ENCODE measurements around the gene ARF1.
A peak's percentile ranks its signal among the peaks of the same experiment; 100 is the strongest.

Gene ARF1

DNA sequence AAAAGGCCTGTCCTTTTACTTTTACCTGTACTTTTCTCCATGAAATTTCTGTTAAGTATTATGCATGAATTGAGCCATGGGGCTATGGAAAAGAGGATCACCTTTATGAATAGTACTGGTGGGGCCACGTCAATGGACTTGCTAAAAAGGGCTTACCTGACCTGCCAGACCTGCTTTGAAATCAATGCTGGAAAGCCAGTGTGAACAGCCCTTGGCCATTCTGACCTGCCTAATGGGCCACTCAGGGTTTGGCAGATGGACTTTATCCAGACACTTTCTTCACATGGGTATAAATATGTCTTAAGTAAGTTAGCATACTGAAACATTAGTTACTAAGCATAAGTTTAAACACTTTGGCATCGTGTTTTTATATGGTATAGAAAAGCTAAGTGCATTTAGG, 49.3 kb downstream of the ARF1 start:
- DNase-seq = no peak

DNA sequence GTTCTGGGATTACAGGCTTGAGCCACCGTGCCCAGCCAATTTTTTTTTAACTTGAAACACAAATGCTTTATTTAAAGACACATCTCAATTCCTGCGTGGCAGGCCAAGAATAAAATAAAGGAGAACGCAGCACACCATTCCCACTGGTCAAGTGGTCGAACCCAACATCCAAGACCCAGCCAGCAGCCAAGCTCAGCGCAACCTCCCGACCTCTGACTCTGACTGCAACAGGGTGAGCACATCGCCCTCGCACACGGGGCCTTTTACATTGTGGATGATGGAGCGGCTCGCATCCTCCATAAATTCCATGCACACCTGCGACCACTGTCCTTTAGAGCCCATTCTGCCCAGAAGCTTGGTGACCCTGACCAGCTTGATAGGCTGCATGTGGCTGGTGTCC, 52.1 kb downstream of the ARF1 start:
- DNase-seq = no peak

DNA sequence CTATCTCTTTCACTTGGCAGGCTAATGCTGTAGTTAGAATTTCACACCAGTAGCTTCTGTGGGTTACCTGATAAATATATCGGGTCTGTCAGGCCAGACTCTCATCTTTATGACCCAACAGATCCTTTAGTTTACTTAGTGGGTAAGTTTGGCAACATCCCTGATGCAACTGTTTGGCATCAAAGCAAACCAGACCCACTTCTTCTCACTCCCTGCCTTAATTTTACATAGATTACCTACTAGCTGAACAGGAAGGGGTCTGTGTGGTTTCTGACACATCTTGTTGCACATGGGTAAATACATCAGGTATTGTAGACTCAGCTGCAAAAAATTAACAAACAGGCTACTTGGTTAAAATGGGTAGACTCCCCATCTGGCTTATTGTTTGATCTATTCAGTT, 54.4 kb downstream of the ARF1 start:
- DNase-seq = peak; percentile 7

DNA sequence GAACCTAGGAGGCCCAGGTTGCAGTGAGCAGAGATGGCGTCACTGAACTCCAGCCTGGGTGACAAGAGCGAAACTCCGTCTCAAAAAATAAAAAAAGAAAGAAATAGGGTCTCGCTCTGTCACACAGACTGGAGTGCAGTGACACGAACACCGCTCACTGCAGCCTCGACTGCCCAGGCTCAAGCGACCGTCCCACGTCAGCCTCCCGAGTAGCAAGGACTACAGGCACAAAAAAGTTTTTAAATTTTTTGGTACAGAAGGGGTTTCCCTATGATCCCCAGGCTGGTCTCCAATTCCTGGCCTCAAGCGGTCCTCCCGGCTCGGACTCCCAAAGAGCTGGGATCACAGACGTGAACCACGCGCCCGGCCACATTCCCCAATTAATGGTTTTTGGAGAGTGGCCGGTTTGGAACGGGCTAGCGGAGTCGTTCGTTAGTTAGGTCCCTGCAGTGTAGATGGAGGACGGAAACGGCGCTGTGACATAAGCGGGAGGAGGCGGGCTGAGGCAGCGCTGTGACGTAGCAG, 57.0 kb downstream of the ARF1 start:
- DNase-seq = no peak

DNA sequence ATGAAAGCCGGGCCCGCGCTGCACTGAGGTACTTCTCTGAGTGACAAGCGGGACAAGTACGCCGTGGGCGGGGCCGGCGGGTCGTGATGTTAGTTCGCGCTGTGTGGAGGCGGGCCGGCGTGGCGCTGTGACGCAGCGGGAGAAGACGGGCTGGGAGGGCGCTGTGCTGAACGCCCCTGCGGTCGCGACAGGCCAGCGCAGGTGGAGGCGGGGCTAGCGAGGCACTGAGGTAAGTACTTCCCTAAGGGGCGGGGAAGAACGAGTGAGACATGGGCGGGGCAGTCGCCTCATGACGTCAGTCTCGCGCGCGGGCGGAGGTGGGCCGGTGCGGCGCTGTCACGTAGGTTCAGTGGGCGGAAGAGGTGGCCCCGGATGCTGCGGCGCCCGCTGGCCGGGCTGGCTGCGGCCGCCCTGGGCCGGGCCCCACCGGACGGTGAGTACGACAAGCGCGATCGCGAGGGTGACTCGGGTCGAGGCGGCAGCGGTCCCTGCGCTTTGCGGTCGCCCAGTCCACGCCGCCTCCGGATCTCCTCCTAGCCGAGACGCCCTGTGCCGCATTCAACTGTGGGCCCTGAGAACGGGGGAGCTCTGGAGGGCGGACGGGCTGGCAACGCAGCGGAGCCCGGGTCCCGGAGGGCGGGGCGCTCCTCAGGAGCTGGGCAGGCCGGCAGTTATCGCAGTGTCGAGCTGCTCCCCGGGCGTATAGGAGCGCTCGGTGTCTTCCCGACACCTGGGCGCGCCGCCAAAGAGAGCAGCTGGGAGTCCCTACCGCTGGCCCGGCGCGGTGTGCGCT, 57.6 kb downstream of the ARF1 start, which contains the start of gene GUK1:
TSS of gene GUK1 (plus strand) at position 349 of the 793 bp plus-strand sequence. CDS start at position 373, 24 bp downstream.
- peak; percentile 100 for DNase-seq

DNA sequence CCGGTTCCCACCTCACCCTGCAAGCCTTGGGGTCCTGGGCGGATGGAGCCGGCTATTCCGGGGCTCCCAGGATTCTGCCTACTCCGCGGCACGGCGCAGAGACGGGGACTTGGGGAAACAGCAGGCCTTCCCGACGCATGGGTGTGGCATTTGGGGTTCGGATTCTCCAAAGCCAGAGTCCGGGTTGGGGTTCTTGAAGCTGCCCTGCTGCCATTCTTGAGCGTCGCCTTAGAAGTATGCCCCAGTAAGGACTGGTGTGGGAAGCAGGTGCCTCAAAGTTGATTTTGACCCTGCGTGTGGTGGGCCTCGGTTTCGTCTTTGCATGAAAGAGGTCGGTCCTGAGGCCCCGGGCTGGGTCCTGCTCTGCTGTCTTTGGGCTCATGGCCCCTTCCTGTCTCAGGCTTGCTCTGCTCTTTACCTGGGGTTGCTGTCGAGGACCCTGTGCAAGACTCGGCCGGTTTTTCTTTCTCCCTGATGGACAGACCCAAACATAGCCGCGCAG, 58.3 kb downstream of the ARF1 start:
- DNase-seq = no peak

DNA sequence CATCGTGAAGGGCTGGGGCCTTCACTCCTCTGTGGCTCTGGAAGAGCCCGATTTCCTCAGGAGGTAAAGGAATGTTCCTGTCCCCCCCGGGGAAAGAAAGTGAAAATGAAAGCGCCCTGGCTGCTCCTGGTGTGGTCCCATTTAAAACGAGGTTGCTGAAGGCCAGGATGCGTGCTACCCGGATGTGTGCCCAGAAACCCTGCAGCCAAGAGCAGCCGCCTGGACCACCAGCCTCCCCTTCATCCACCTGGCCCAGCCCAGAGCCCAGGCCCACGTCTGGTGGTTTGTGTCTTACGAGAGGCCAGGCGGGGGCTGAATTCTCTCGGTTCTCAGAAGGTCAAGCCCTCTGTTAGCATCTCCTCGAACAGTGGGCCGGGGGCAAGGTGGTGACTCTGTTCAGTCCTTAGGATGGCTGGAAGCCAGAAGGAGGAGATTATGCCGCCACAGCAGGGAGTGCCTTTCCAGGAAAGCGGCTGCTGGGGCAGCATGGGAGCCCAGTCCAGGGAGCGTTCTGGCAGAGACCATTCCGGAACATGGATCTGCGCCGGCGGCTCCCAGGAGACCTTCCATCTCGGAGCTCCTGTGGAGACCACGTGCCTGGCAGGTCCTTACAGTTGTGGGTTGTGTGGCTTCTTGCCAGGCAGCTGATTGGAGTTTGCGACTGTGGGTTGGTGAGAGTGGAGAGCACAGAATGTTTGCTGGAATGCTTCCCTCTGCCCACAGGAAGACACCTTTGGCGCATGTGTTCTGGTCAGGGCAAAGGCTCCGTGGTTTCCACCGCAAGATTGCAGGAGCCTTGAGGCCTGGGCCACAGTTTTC, 58.9 kb downstream of the ARF1 start:
- peak; percentile 24 for DNase-seq

DNA sequence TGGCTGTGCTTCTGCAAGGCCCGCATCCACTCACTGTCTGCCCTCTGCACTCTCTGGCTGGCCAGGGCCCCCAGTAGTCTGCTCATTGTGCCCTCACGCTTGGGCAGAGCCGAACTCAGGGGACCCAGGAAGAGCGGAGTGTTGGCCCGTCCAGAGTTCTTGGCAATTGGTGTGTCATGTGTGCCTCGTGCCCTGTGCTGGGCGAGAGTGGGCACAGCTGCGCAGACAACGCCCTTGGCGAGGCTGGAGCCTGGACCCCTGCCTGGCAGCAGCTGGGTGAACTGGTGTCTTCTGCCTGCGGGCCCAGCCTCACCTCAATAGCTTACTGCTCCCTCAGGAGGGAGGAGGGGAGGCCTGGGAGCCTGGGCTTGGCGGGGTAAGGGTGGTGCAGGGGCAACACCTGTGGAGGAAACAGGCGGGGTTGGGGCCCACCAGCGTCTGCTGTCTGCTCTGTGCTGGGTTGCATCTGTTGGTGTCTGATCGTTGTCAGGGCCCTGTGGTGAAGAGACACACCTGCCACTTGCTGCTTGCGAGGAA, 59.7 kb downstream of the ARF1 start:
- DNase-seq = peak; percentile 69

DNA sequence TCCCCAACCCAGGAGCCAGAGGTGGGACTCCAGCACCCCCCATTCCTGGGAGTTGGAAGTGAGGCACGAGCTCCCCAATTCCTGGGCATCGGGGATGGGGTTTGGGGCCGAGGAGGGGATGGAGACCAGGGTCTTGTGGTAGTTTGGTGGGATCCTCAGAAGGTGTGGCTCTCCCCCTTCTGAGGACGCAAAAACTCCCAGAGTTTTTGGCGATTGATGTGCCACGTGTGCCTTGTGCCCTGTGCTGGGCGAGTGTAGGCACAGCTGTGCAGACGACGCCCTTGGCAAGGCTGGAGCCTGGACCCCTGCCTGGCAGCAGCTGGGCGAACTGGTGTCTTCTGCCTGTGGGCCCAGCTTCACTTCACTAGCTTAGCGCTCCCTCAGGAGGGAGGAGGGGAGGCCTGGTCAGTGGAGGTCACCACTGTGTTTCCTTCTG, 60.2 kb downstream of the ARF1 start:
- peak; percentile 49 for DNase-seq

DNA sequence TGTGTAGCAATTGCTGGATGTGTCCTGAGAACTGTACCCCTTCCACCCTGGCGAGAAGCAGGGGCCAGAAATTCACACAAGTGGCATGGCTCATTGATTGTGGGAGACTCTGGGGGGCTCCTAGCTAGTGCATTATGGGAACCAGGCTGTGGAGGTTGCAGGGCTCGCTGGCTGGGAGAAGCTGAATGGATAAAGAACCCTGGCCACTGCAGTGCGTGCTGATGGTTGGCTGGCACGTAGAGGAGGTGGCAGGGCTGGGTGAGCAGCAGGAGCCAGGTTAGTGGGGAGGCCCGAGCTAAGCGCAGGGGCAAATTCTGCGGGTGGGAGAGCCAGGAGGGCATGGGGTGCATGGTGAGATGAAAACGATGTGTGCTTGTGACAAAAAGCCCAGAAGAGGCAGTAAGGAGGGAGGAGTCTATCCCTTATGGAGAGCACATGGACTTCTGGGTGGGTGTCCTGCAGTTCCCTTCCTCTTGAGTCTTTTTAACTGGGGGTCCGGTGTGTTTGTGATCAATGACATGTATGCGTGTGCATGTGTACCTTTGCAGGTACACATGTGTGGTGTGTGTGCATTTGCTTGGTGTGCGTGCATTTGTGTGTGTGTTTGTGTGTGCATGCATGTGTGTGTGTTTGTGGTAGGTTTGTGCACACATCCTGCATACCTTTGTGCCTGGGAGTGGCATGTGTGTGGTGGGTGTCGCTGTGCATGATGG, 61.1 kb downstream of the ARF1 start:
- no peak for DNase-seq

DNA sequence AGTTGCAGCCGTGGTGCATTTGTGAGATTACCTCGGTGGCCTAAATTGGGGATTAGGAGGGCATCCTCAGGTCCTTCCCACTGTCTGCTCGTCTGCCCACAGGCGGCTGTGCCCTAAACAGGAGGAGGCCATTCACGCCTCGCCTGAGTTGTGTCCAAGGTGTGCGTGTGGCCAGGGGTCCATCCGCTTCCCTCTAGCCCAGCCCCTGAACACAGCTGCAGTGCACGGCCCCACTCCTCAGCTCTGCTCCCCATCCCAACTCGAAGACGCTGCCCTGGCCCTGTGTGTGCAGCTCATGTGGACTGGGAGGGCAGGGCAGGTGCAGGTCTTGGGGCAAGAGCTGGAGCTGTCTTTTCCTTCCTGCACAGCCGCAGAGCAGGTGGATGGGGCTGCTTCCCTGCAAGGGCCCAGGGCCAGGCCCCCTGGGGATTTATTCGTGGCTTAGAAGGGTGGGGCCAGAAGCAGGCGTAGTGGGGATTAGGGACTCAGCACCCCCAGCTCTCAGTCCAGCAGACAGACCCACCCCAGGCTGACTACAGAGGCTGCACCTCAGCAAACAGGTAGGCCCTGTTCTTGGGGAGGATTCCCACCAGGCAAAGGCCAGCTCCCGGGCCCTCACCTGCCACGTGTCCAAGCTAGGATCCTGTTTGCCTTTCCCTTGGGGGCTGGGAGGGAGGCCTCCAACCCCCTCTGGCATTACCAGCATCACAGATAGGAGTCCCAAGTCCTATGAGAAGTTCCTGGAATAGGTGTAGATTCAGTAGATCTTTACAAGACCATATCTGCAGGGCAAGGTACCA, 61.9 kb downstream of the ARF1 start:
- peak; percentile 10 for DNase-seq

DNA sequence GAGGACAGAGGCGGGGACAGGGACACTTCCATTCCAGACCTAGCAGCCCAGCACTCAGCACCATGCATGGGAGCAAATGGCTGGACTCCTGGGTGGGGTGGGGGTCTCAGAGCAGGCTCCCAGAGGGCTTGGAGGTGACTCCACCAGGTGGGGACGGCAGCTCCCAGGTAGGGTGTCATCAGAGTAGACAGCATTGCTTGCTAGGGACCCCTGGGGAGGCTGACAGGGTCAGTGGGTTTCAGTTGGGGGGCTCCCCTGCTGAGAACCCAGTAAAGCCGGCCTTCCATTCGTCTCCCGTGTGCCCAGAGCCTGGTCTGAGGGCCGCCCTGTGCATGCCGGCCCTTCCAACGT, 62.5 kb downstream of the ARF1 start:
- no peak for DNase-seq

DNA sequence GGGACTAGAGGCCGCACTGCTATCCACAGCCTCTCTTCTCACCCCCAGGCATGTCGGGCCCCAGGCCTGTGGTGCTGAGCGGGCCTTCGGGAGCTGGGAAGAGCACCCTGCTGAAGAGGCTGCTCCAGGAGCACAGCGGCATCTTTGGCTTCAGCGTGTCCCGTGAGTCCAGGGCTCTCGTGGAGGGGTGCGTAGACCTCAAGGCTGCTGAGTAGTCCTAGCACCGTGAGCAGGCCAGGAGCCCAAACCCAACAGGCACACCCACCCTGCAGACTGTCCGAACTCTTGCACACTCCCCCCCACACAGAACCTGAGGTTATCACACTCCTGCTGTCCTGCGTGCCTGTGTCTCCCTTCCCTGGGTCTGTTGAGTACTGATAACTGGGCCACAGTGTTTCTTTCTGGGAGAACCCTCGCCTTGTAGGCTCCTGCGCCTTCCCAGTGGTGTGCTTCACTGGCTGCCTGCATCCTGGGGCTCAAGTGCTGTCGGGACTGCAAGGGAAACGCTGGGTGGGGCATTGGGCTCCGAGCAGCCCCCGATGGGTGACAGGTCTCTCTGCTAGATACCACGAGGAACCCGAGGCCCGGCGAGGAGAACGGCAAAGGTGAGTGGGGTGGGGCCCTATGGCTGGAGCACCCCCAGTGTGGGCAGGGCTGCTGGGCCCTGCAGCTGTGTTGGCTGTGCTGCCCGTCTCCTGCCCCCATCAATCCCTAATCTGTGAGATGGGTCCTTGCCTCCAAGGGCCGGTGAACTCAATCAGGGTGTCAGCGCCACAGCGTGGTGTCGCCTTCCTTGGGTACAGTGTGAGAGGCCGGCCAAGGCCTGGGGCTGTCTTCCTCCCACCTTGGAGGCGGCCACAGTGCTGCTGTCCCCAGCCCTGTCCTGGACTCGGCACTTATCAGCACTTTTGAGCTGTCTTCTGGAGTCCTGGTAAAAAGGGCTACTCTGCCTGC, 63.2 kb downstream of the ARF1 start:
- DNase-seq = no peak

DNA sequence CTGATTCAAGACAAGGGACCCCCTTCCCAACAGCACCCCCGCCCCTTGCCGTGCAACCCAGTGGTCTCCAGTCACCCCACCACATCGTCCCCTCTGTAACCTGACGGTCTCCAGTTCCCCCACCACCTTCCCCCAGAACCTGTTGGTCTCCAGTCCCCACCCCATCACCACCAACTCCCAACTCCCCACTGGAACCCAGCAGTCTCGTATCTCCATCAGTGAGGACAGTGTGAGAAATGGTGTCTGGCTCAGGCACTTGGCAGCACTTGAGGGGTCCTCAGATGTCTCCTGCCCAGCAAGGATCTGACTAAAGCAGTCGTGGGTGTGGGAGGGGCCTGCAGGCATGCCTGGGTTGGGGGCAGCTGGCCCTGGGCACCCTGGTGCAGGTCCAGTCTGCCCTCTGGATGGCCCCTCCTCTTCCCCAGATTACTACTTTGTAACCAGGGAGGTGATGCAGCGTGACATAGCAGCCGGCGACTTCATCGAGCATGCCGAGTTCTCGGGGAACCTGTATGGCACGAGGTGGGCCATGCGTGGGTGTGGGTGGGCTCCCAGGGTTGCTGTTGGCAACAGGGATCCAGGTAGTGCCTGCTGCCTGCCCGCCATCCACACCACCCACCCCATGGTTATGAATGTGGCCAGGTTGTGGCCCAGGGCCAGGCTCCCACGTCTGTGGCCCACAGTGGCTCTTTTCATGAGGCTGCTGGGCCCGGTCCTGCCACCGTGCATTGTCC, 64.1 kb downstream of the ARF1 start:
- no peak for DNase-seq

DNA sequence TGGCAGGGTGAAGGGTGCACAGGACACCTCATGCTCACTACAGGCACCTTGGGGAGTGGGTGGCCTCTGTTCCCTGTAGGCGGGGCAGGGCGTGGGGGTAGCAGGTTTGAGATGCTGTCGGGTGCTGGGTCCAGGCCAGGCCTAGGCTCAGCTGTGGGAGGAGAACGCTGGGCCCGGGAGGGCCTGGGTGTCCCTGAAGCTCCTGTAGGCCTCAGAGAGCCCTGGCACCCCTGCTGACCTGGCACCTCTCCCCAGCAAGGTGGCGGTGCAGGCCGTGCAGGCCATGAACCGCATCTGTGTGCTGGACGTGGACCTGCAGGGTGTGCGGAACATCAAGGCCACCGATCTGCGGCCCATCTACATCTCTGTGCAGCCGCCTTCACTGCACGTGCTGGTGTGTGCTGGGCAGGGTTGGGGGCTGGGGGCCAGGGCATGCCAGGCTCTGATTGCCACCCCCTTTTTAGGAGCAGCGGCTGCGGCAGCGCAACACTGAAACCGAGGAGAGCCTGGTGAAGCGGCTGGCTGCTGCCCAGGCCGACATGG, 64.7 kb downstream of the ARF1 start:
- no peak for DNase-seq

DNA sequence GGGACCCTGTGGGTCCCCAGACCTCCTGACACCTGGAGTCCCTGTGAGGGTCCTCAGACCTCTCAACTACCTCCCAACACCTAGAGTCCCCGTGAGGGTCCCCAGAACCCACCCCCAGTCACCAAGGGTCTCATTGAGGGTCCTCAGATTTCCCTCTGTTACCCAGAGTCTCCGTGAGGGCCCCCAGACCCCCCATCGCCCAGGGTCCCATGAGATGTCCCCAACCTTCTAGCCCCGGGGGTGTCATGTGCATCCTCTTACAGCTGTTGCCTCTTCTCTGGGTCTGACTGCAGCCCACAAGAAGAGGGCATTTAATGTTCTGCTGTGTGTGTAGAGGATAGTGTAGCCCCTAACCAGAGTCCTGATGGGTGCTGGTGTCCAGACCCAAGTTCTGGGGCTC, 65.3 kb downstream of the ARF1 start:
- DNase-seq = no peak

DNA sequence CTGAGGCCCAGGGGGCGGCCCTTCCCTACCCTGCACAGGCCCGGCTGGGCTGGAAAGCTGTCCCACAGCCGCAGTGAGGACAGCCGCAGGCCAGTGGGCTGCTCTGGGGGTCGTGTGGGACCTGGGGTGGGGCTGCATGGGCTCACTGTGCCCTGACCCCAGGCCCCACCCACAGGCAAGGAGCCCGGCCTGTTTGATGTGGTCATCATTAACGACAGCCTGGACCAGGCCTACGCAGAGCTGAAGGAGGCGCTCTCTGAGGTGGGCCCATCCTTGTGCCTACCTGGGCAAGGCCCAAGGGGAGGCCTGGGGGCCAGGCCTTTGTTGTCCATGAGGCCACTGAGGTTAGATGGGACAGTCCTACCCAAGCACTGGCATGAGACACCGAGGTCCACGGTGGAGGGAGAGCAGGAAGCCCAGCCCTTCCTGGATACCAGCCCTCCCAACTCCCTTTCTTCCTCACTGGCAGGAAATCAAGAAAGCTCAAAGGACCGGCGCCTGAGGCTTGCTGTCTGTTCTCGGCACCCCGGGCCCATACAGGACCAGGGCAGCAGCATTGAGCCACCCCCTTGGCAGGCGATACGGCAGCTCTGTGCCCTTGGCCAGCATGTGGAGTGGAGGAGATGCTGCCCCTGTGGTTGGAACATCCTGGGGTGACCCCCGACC, 65.8 kb downstream of the ARF1 start:
- DNase-seq = no peak
